GM19395 (cell line): Measurements from ENCODE around the gene TMEM121.

Experiments
- ATAC-seq: cut with Tn5 transposase; IDR thresholded peaks from one replicate; pipeline ENCODE4 v1.9.1; 2021; ENCODE audit warnings: mild to moderate bottlenecking, moderate library complexity; ENCODE audit not compliant: unreplicated experiment

The TMEM121 gene

DNA sequence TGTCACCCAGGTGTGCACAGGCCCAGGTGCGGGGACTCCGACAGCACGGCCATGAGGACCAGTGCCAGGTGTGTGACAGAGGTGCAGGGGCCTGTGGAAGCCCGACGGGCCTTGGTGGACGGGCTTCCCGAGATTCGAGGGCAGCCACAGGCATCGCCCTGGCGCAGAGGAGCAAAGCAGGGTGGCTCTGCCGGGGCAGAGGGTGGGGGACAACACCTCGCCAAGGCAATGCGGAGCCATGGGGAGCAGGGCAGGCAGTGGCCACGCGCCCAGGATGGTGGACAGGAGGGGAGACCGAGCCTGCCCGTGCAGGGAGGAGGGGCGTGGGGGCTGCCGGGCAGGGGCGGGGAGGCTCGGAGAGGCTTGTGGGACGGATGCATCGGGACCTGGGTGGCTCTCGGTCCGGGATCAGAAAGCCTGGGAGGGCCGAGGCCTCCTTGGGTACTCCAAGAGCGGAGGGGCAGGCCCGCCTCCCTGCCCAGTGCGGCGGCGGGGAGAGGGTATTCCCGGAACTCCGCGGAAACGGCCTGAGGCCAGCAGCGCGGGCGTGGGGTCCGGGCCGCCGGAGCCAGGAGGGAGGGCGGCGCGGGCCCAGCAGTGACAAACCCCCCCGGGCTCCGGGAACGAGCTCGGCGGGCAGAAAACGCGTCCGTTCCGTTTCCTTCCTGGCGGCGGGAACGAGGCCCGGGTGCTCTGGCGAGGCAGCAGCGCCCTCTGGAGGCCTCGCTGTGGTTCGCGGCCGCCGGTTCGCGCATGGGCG lies 1.6 kb downstream of the TMEM121 start:
- ATAC-seq: no peak

- no peak for ATAC-seq
Observed at GRCh38 chr14:105528586-105529318, 2.4 kb downstream of the TMEM121 start.

GRCh38 chr14:105529319-105529568 lies 2.9 kb downstream of the TMEM121 start:
- no peak for ATAC-seq

DNA sequence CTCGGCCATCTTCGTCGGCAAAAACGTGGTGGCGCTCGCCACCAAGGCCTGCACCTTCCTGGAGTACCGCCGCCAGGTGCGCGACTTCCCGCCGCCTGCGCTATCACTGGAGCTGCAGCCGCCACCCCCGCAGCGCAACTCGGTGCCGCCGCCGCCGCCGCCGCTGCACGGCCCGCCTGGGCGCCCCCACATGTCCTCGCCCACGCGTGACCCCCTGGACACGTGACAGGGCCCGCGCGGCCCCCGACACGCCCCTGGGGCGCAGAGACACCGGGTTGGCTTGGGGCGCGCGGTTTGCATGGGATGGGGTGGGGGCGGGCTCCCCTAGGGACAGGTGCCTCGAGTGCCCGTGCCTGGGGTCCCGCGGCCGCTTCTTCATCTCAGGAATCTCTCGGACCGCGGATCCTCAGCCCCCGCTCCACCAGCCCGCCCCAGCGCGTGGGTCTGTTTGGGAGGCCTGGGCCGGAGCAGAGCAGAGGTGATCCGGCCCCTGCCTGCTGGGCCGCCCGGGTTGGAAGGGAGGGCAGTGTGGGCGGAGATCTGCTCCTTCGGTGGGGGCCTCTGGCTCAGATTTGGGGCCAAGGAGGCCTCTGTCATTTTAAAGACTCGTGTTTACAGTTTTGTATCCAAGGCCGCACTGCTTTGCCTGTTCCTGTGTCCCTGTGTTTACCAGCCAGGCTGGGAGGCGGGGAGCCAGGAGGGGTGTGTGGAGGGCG lies 3.3 kb downstream of the TMEM121 start:
- no peak for ATAC-seq

DNA sequence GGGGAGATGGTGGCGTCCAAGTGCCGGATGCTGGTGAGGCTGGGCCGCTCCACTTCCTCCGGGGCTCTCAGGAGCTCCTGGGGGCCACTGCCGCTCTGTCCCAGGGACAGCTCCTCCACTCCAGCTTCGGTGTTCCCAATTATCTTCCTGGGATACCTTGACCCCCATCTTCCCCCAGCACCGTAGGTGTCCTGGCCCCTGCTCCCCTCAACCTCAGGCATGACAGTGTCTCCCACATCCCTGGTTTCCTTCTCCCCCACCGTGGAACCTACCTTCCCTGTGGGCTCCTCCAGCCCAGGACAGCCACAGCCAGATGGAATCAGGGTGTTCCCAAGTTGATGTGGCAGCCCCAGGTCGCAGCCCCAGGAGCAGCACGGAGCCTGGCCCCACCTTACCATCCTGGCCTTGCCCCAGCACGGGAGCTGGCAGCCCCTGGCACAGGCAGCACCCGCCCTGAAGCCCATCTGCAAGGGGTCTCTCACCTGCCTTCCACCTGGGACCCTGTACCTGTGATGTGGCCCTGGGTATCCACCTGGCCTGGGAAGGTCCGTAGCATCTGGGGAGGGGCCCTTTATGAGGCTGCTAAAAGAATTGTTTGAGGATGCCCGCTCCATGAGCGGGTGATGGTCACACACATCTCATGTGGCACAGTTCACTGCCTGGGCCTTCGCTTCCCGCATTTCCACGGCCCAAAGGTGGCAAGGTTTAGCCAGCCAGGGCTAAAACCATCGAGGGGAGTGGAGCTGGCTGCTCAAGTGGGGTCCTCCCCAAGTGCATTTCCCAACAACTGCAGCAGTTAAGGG lies 4.1 kb downstream of the TMEM121 start:
- ATAC-seq: no peak

- ATAC-seq: no peak
Observed at GRCh38 chr14:105531088-105531893, 4.9 kb downstream of the TMEM121 start.

DNA sequence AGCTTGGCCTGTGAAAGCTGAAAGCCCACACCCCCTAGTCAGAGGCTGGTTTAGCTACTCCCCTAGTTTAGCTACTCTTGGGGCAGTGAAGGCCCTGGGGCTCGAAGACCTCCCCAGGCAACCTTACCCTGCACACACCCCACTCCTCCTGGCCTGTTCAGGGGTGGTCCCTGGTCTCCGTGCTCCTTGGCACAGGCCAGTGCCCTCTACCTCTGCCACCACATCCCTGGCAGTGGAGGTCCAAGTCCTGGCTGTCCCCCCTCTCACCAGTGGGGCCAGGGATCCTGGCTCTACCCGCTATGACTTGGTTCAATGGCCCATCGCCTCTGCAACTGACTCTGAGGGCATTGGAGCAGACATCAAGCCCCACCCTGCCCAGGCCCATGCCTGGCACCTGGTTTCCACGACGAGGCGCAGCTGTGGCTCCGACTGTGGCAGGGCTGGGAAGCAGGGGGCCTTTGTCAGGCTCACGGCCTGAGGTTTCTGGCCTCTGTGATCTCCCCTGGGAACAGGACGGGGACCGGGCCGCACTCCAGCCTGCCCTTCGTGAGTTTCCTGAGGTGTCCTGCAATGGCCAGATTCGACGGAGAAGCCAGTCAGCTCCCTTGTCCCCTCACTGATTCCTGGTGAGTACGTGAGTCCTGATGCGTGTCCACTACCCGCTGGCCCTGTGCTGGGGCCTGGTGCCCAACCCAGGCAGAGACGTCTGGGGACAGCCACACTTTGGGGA lies 5.7 kb downstream of the TMEM121 start:
- no peak for ATAC-seq

DNA sequence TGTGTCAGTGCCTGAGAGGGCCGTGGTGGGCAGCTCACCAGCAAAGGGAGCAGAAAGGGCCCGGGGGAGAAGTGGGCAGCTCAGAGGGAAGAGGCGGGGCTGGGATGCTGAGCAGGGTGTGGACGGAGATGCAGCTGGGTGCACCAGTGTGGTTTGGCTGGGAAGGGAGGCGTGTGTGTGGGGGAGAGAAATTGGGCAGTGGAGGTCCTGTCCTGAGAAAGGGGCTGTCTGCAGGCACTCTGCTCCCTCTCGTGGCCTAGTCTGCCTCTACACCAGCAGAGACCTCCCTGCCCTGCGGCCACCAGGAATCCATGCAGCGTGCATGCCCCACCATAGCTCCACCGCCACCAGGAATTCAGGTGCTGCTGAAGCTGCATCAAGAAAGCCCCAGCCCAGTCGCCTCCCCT lies 6.4 kb downstream of the TMEM121 start:
- no peak for ATAC-seq

- ATAC-seq: no peak
Observed at GRCh38 chr14:105533391-105533790, 7.0 kb downstream of the TMEM121 start.

DNA sequence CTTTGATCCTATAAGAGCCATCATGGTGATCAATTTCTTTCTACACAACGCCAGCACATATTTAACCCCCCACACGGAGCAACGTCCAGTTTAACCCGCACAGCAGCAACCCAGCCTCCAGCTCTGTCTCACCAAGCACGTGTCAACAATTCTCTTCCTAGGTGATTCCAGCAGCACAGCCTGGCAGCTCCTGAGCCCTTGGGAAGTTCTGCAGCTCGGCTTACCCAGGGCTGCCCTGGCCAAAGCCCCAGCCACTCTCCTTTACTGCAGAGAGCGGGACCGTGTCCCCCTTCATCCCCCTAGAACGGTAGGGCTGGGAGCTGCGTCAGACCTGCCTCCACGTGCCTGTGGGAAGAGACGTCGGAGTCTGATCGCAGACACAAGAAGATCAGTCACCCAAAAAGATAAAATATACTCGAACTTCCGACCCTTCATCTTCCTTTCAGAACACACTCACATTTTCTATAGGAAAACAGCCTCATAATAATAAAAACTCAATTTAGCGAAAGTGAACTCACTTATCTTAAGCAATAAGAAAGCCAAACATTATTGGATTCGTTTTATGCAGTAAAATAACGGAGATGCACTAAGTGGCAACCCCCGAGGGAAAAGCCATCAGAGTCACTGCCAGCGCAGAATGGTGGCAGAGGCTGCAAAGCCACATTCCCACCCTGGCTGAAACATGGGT lies 7.6 kb downstream of the TMEM121 start:
- ATAC-seq: no peak

- no peak for ATAC-seq
Observed at GRCh38 chr14:105534586-105534985, 8.2 kb downstream of the TMEM121 start.

- ATAC-seq: no peak
Observed at GRCh38 chr14:105536051-105536450, 9.7 kb downstream of the TMEM121 start.

- no peak for ATAC-seq
Observed at GRCh38 chr14:105536691-105537579, 10.6 kb downstream of the TMEM121 start.

GRCh38 chr14:105537580-105538474 lies 11.4 kb downstream of the TMEM121 start:
- no peak for ATAC-seq

GRCh38 chr14:105538481-105539049 lies 12.2 kb downstream of the TMEM121 start:
- ATAC-seq: no peak

DNA sequence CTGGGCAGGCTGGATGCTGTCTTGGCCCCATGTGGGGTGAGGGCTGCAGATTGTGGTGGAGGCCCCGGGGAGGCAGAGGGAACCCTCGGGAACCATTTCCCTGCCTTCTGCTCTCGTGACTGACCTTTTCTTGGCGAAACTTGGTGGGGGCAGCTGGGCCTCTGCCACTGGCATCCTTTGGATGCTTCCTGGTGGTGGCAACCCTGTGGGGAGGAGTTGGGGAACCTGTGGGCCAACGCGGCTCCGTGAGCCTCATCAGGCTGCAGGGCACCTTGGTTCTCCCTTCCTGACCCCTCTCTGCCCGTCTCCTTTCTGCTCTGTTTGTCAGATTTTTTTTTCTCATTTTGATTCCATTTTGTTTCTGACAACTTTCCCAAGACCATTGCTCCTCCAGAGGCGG lies 14.4 kb downstream of the TMEM121 start:
- no peak for ATAC-seq
